ENCODE data around the gene BICD2. TPM values are rescaled to one million over a fixed set of nuclear protein-coding genes. Genes with fewer than 3 reads are reported as not detected.

BICD2 gene
- total RNA-seq, 1 donor from 2014 or later, result 35.4 TPM

GRCh38 chr9:92761686-92762085, 2.9 kb downstream of the BICD2 start:
- H3K27me3 Mint-ChIP-seq (ENCODE audit: unreplicated experiment), result no peaks in the 10 kb centered on the region
- no peak for DNase-seq (ENCODE audit: extremely low spot score, unreplicated experiment)
- peaks cover 34% of the 10 kb centered on the region for H3K4me1 Mint-ChIP-seq (ENCODE audit: unreplicated experiment)
- no peaks in the 10 kb centered on the region for H3K36me3 Mint-ChIP-seq (ENCODE audit: unreplicated experiment)
- H3K9me3 Mint-ChIP-seq (ENCODE audit: unreplicated experiment), result no peaks in the 10 kb centered on the region
- no peak overlapping the region for H3K27ac Mint-ChIP-seq (ENCODE audit: unreplicated experiment)
- no peak overlapping the region for H3K4me3 Mint-ChIP-seq (ENCODE audit: unreplicated experiment)
- no peak for TF ChIP-seq CTCF (IDR thresholded peaks at IDR 0.05)

GRCh38 chr9:92760494-92760893, 4.1 kb downstream of the BICD2 start:
- Mint-ChIP-seq H3K9me3 (ENCODE audit: unreplicated experiment) (no peaks in the 10 kb centered on the region), H3K4me3 (ENCODE audit: unreplicated experiment) (no peak overlapping the region), H3K36me3 (ENCODE audit: unreplicated experiment) (peaks cover under 1% of the 10 kb centered on the region), H3K4me1 (ENCODE audit: unreplicated experiment) (peaks cover 27% of the 10 kb centered on the region), H3K27me3 (ENCODE audit: unreplicated experiment) (no peaks in the 10 kb centered on the region), H3K27ac (ENCODE audit: unreplicated experiment) (no peak overlapping the region)
- TF ChIP-seq CTCF (IDR thresholded peaks at IDR 0.05), result no peak
- DNase-seq (ENCODE audit: extremely low spot score, unreplicated experiment), result no peak

GRCh38 chr9:92760070-92760469, 4.6 kb downstream of the BICD2 start:
- Mint-ChIP-seq H3K27me3 (ENCODE audit: unreplicated experiment) (no peaks in the 10 kb centered on the region), H3K9me3 (ENCODE audit: unreplicated experiment) (no peaks in the 10 kb centered on the region), H3K36me3 (ENCODE audit: unreplicated experiment) (peaks cover 5% of the 10 kb centered on the region), H3K4me1 (ENCODE audit: unreplicated experiment) (peaks cover 25% of the 10 kb centered on the region), H3K27ac (ENCODE audit: unreplicated experiment) (no peak overlapping the region), H3K4me3 (ENCODE audit: unreplicated experiment) (no peak overlapping the region)
- DNase-seq (ENCODE audit: extremely low spot score, unreplicated experiment), result no peak
- no peak for TF ChIP-seq CTCF (IDR thresholded peaks at IDR 0.05)

GRCh38 chr9:92759446-92759845, 5.2 kb downstream of the BICD2 start:
- H3K27ac Mint-ChIP-seq (ENCODE audit: unreplicated experiment), result no peak overlapping the region
- no peak overlapping the region for H3K4me3 Mint-ChIP-seq (ENCODE audit: unreplicated experiment)
- no peak for TF ChIP-seq CTCF (IDR thresholded peaks at IDR 0.05)
- no peaks in the 10 kb centered on the region for H3K9me3 Mint-ChIP-seq (ENCODE audit: unreplicated experiment)
- peaks cover 7% of the 10 kb centered on the region for H3K36me3 Mint-ChIP-seq (ENCODE audit: unreplicated experiment)
- H3K4me1 Mint-ChIP-seq (ENCODE audit: unreplicated experiment), result peaks cover 25% of the 10 kb centered on the region
- no peaks in the 10 kb centered on the region for H3K27me3 Mint-ChIP-seq (ENCODE audit: unreplicated experiment)
- no peak for DNase-seq (ENCODE audit: extremely low spot score, unreplicated experiment)

- peaks cover 11% of the 10 kb centered on the region for H3K4me1 Mint-ChIP-seq (ENCODE audit: unreplicated experiment)
- no peak overlapping the region for H3K27ac Mint-ChIP-seq (ENCODE audit: unreplicated experiment)
- no peak for DNase-seq (ENCODE audit: extremely low spot score, unreplicated experiment)
- no peak for TF ChIP-seq CTCF (IDR thresholded peaks at IDR 0.05)
- H3K9me3 Mint-ChIP-seq (ENCODE audit: unreplicated experiment), result no peaks in the 10 kb centered on the region
- no peaks in the 10 kb centered on the region for H3K27me3 Mint-ChIP-seq (ENCODE audit: unreplicated experiment)
- H3K4me3 Mint-ChIP-seq (ENCODE audit: unreplicated experiment), result no peak overlapping the region
- peaks cover 7% of the 10 kb centered on the region for H3K36me3 Mint-ChIP-seq (ENCODE audit: unreplicated experiment)
Observed at GRCh38 chr9:92756792-92757191, 7.8 kb downstream of the BICD2 start.
